Thyroid gland (tissue), 4 donors: ENCODE results near the gene ETFDH. TPM values are rescaled to one million over a fixed set of nuclear protein-coding genes. Genes with fewer than 3 reads are reported as not detected.

Experiments used
- DNase-seq, 2 donors: peaks; one replicate each; pipeline ENCODE4 v3.0.0-alpha.2; 2019
- H3K27ac ChIP-seq, 3 donors: fragments of 200-600 bp; sonication (generic); 1 replicate in 2 of 3; 2 replicates in 1 of 3; pipeline ENCODE4 v1.5.1; 2016 to 2019; ENCODE audit warnings: mild to moderate bottlenecking in 1 of 3, moderate library complexity in 1 of 3
- H3K27me3 ChIP-seq: fragments of 200-600 bp; sonication (generic); one replicate; pipeline ENCODE4 v1.5.1; 2019
- H3K36me3 ChIP-seq, 2 donors: fragments of 200-600 bp; sonication (generic); one replicate each; pipeline ENCODE4 v1.5.1; 2016 to 2019
- H3K4me1 ChIP-seq, 2 donors: fragments of 200-600 bp; sonication (generic); one replicate each; pipeline ENCODE4 v1.5.1; 2017 to 2019
- H3K4me3 ChIP-seq, 3 donors: fragments of 200-600 bp; sonication (generic); replicated peaks in 1 of 3; 1 replicate in 2 of 3; 2 replicates in 1 of 3; pipeline ENCODE4 v1.5.1; 2016; ENCODE audit warnings: mild to moderate bottlenecking in 1 of 3
- H3K9me3 ChIP-seq: fragments of 200-600 bp; sonication (generic); one replicate; pipeline ENCODE4 v1.5.1; 2017
- CTCF ChIP-seq, 6 experiments: fragments of 200-600 bp in 3 of 6; fragments of 450-650 bp in 3 of 6; sonication (generic) in 3 of 6; IDR thresholded peaks; one replicate each; pipeline ENCODE4 v1.5.1; 2016 to 2019; ENCODE audit warnings: antibody characterized with exemption in 6 of 6, mild to moderate bottlenecking in 2 of 6, inconsistent platforms in 1 of 6, moderate library complexity in 1 of 6
- POLR2A ChIP-seq, 2 donors: fragments of 450-650 bp; IDR thresholded peaks; one replicate each; pipeline ENCODE4 v1.6.1; 2017; ENCODE audit warnings: antibody characterized with exemption in 2 of 2, mild to moderate bottlenecking in 2 of 2, moderate library complexity in 1 of 2
- WGBS, 2 donors: methylation state at CpG; one replicate each; pipeline ENCODE4 v1.1.5; 2017; 5-methylcytosine and 5-hydroxymethylcytosine counted together
- intact Hi-C: fragments of 100-400 bp; cut with DNase I; formaldehyde crosslinking; loops from one replicate; pipeline ENCODE4 v1.15.1; 2023
- total RNA-seq, 4 donors: library from RNA; depleted of rRNA; stranded (reverse); fragments of >200 nt; gene quantifications; one replicate each; pipeline ENCODE4 v1.2.3, GENCODE V29; 2016

Gene ETFDH
- total RNA-seq, 4 donors from 2014 or later, result 32.6 to 64.0 (median 52.3) TPM

- no peaks in the 10 kb centered on the region for H3K4me1 ChIP-seq
- peaks cover 0 to 10% of the 10 kb centered on the region in 2 donors for H3K36me3 ChIP-seq
- H3K9me3 ChIP-seq, result no peaks in the 10 kb centered on the region
- TF ChIP-seq POLR2A (IDR thresholded peaks at IDR 0.05) (no peak), CTCF (IDR thresholded peaks at IDR 0.05) (no peak)
- H3K4me3 ChIP-seq, result no peak overlapping the region
- no peaks in the 10 kb centered on the region for H3K27me3 ChIP-seq
- 95 to 96% methylated on average over 2 of the region's 2 CpGs for WGBS, 2 donors
- intact Hi-C loops, result no loop called here
- no peak for DNase-seq
- no peak overlapping the region for H3K27ac ChIP-seq
Observed at GRCh38 chr4:158678767-158679166, 6.7 kb downstream of the ETFDH start.

- H3K9me3 ChIP-seq, result no peaks in the 10 kb centered on the region
- peaks cover 0 to 10% of the 10 kb centered on the region in 2 donors for H3K36me3 ChIP-seq
Observed at GRCh38 chr4:158681629-158682028, 9.5 kb downstream of the ETFDH start.

GRCh38 chr4:158682066-158682465 lies 10.0 kb downstream of the ETFDH start:
- no peak for TF ChIP-seq POLR2A (IDR thresholded peaks at IDR 0.05)
- TF ChIP-seq CTCF (IDR thresholded peaks at IDR 0.05), result no peak
- H3K27ac ChIP-seq, result no peak overlapping the region
- no peak overlapping the region for H3K4me3 ChIP-seq
- DNase-seq, result no peak
- no peaks in the 10 kb centered on the region for H3K4me1 ChIP-seq
- intact Hi-C loops, result no loop called here
- WGBS, 2 donors, result 75 to 86% methylated on average over 2 of the region's 2 CpGs
- no peaks in the 10 kb centered on the region for H3K9me3 ChIP-seq
- H3K36me3 ChIP-seq, result peaks cover 0 to 10% of the 10 kb centered on the region in 2 donors
- no peaks in the 10 kb centered on the region for H3K27me3 ChIP-seq

More at GRCh38 chr4:158681629-158682028, 9.5 kb downstream of the ETFDH start:
- intact Hi-C loops, result no loop called here
- TF ChIP-seq POLR2A (IDR thresholded peaks at IDR 0.05) (no peak), CTCF (IDR thresholded peaks at IDR 0.05) (no peak)
- no peaks in the 10 kb centered on the region for H3K4me1 ChIP-seq
- no peak for DNase-seq
- H3K4me3 ChIP-seq, result no peak overlapping the region
- H3K27ac ChIP-seq, result no peak overlapping the region
- 95 to 96% methylated on average over 1 of the region's 1 CpG for WGBS, 2 donors
- H3K27me3 ChIP-seq, result no peaks in the 10 kb centered on the region

GRCh38 chr4:158688813-158689212 lies 16.7 kb downstream of the ETFDH start:
- H3K36me3 ChIP-seq, result no peaks in the 10 kb centered on the region
- WGBS, 2 donors, result 67 to 72% methylated on average over 1 of the region's 1 CpG
- H3K4me3 ChIP-seq, result no peak overlapping the region
- no peaks in the 10 kb centered on the region for H3K9me3 ChIP-seq
- H3K27ac ChIP-seq, result no peak overlapping the region
- H3K27me3 ChIP-seq, result no peaks in the 10 kb centered on the region
- intact Hi-C loops, result no loop called here
- no peaks in the 10 kb centered on the region for H3K4me1 ChIP-seq
- TF ChIP-seq CTCF (IDR thresholded peaks at IDR 0.05), result no peak
- no peak for TF ChIP-seq POLR2A (IDR thresholded peaks at IDR 0.05)
- DNase-seq, result no peak

GRCh38 chr4:158704274-158704673 lies 32.2 kb downstream of the ETFDH start:
- no peak for DNase-seq
- no peak for TF ChIP-seq POLR2A (IDR thresholded peaks at IDR 0.05)
- TF ChIP-seq CTCF (IDR thresholded peaks at IDR 0.05), result no peak
- Histone ChIP-seq H3K4me1 (no peaks in the 10 kb centered on the region), H3K27ac (no peak overlapping the region), H3K36me3 (peaks cover 12 to 21% of the 10 kb centered on the region in 2 donors), H3K9me3 (no peaks in the 10 kb centered on the region), H3K4me3 (no peak overlapping the region), H3K27me3 (no peaks in the 10 kb centered on the region)
- intact Hi-C loops, result no loop called here
- 93 to 97% methylated on average over 4 of the region's 4 CpGs for WGBS, 2 donors
